PC-3 (cell line): ENCODE results near the gene ZFPL1. TPM values are rescaled to one million over a fixed set of nuclear protein-coding genes. Genes with fewer than 3 reads are reported as not detected.

ENCODE experiments used
- ATAC-seq: fragments of 200-7000 bp; cut with Tn5 transposase; 2 replicates; pipeline ENCODE4 v1.9.1; 2020; ENCODE audit warnings: mild to moderate bottlenecking, moderate library complexity
- BruUV-seq: library from RNA; stranded (reverse); fragments of 400-500 nt; replicated peaks from 2 replicates; lab custom pipeline; 2021; lab: Mats Ljungman, UMichigan
- CTCF ChIA-PET: fragments of 300-600 bp; sonication (Branson Sonifier 250); formaldehyde crosslinking; loops from one replicate; lab custom pipeline; 2022; ENCODE audit warnings: antibody characterized with exemption; lab: Charles Lee
- POLR2A ChIA-PET: fragments of 300-600 bp; sonication (Branson Sonifier 250); formaldehyde crosslinking; loops from one replicate; lab custom pipeline; 2022; ENCODE audit warnings: antibody characterized with exemption; ENCODE audit not compliant: unreplicated experiment; lab: Charles Lee
- DNase-seq: peaks from one replicate; pipeline ENCODE4 v3.0.0-alpha.2; 2015
- H2AFZ ChIP-seq: fragments of 300-600 bp; sonication (generic); 2 replicates; pipeline ENCODE4 v1.6.0; 2016; ENCODE audit warnings: antibody characterized with exemption, low read length
- H3F3A ChIP-seq: fragments of 300-600 bp; sonication (generic); one replicate; pipeline ENCODE4 v1.6.0; 2017; ENCODE audit warnings: antibody characterized with exemption, low read length, control low read depth, mild to moderate bottlenecking; ENCODE audit not compliant: unreplicated experiment
- H3K27ac ChIP-seq: fragments of 300-600 bp; sonication (generic); 2 replicates; pipeline ENCODE4 v1.5.1; 2016; ENCODE audit warnings: mild to moderate bottlenecking, low read length
- H3K27me3 ChIP-seq: fragments of 300-600 bp; sonication (generic); 2 replicates; pipeline ENCODE4 v1.6.1; 2016; ENCODE audit warnings: low read length, mixed read lengths
- H3K36me3 ChIP-seq: fragments of 300-600 bp; sonication (generic); 2 replicates; pipeline ENCODE4 v1.6.1; 2016; ENCODE audit warnings: low read depth, mixed run types, low read length, mixed read lengths
- H3K4me1 ChIP-seq: fragments of 300-600 bp; sonication (generic); 2 replicates; pipeline ENCODE4 v1.5.1; 2016; ENCODE audit warnings: low read length; ENCODE audit not compliant: insufficient read depth
- H3K4me2 ChIP-seq: fragments of 300-600 bp; sonication (generic); 2 replicates; pipeline ENCODE4 v1.6.0; 2016; ENCODE audit warnings: low read length
- H3K4me3 ChIP-seq: fragments of 300-600 bp; sonication (generic); 2 replicates; pipeline ENCODE4 v1.5.1; 2016; ENCODE audit warnings: mild to moderate bottlenecking, low read length, mixed read lengths
- H3K79me2 ChIP-seq: fragments of 300-600 bp; sonication (generic); 2 replicates; pipeline ENCODE4 v1.6.1; 2017; ENCODE audit warnings: low read length, mixed read lengths
- H3K9ac ChIP-seq: fragments of 300-600 bp; sonication (generic); 2 replicates; pipeline ENCODE4 v1.6.0; 2016; ENCODE audit warnings: mild to moderate bottlenecking, low read length
- H3K9me2 ChIP-seq: fragments of 300-600 bp; sonication (generic); replicated peaks from 2 replicates; pipeline ENCODE4 v1.6.1; 2016; ENCODE audit warnings: mixed run types, low read length, mixed read lengths
- H3K9me3 ChIP-seq: fragments of 300-600 bp; sonication (generic); 2 replicates; pipeline ENCODE4 v1.6.1; 2016; ENCODE audit warnings: low read length, mixed read lengths
- H4K20me1 ChIP-seq: fragments of 300-600 bp; sonication (generic); 2 replicates; pipeline ENCODE4 v1.6.1; 2016; ENCODE audit warnings: low read length, mixed read lengths
- CTCF ChIP-seq: fragments of 300-600 bp; sonication (generic); conservative IDR thresholded peaks from 2 replicates; pipeline ENCODE4 v1.5.1; 2017; ENCODE audit warnings: antibody characterized with exemption, low read depth, mild to moderate bottlenecking, low read length
- EZH2 ChIP-seq: fragments of 300-600 bp; sonication (generic); IDR thresholded peaks from one replicate; pipeline ENCODE4 v1.6.1; 2017; ENCODE audit warnings: antibody characterized with exemption, mild to moderate bottlenecking, low read length; ENCODE audit not compliant: unreplicated experiment
- EZH2phosphoT487 ChIP-seq: fragments of 300-600 bp; sonication (generic); IDR thresholded peaks from 2 replicates; pipeline ENCODE4 v1.6.1; 2018; ENCODE audit warnings: mild to moderate bottlenecking, antibody characterized with exemption, low read length, borderline replicate concordance
- intact Hi-C: fragments of 100-400 bp; cut with micrococcal nuclease; formaldehyde crosslinking; loops from 2 replicates; pipeline ENCODE4 v1.9.0; 2023
- total RNA-seq: library from RNA; depleted of rRNA; stranded (reverse); fragments of >200 nt; gene quantifications from 2 replicates; pipeline ENCODE4 v1.2.3, GENCODE V29; 2014

The ZFPL1 gene
- total RNA-seq, 1 experiment from 2014 or later: 103 TPM

- Histone ChIP-seq H3K9me2 (no peaks in the 10 kb centered on the region), H3K4me2 (no peak overlapping the region), H3K79me2 (no peaks in the 10 kb centered on the region), H3K9me3 (no peaks in the 10 kb centered on the region), H3K27me3 (no peaks in the 10 kb centered on the region), H2AFZ (no peak overlapping the region), H3K4me3 (no peak overlapping the region), H4K20me1 (no peaks in the 10 kb centered on the region), H3K36me3 (no peaks in the 10 kb centered on the region), H3F3A (no peaks in the 10 kb centered on the region), H3K4me1 (no peaks in the 10 kb centered on the region), H3K9ac (no peak overlapping the region), H3K27ac (no peak overlapping the region)
- BruUV-seq: no TSS peak
- ChIA-PET CTCF (no interaction called here), POLR2A (interaction anchor here (0.6 kb wide), 1 partner anchor 28 kb away, joined by 4 read pairs; the partner anchor contains the start of gene SAC3D1)
- DNase-seq: no peak
- TF ChIP-seq EZH2phosphoT487 (no peak), EZH2 (no peak), CTCF (no peak)
- no peak for ATAC-seq
- intact Hi-C loops: no loop called here
Observed at GRCh38 chr11:65069217-65069616, 14.8 kb upstream of the ZFPL1 start.

GRCh38 chr11:65071907-65072630 lies 12.0 kb upstream of the ZFPL1 start:
- Histone ChIP-seq H3K4me2 (no peak overlapping the region), H3K27me3 (no peaks in the 10 kb centered on the region), H3K4me3 (no peak overlapping the region), H3F3A (no peaks in the 10 kb centered on the region), H3K9me3 (no peaks in the 10 kb centered on the region), H3K36me3 (peaks cover under 1% of the 10 kb centered on the region), H3K4me1 (no peaks in the 10 kb centered on the region), H3K27ac (no peak overlapping the region), H4K20me1 (no peaks in the 10 kb centered on the region), H3K9me2 (no peaks in the 10 kb centered on the region), H3K9ac (no peak overlapping the region), H3K79me2 (no peaks in the 10 kb centered on the region), H2AFZ (no peak overlapping the region)
- ChIA-PET POLR2A (no interaction called here), CTCF (no interaction called here)
- no TSS peak for BruUV-seq
- intact Hi-C loops: no loop called here
- no peak for TF ChIP-seq EZH2
- TF ChIP-seq CTCF: no peak
- TF ChIP-seq EZH2phosphoT487: no peak
- ATAC-seq (no peak), DNase-seq (no peak)

- H3F3A ChIP-seq: no peaks in the 10 kb centered on the region
- H3K4me1 ChIP-seq: no peaks in the 10 kb centered on the region
- no peaks in the 10 kb centered on the region for H3K9me3 ChIP-seq
- intact Hi-C loops: no loop called here
- no TSS peak for BruUV-seq
- no peak overlapping the region for H2AFZ ChIP-seq
- H3K4me2 ChIP-seq: no peak overlapping the region
- H3K27me3 ChIP-seq: no peaks in the 10 kb centered on the region
- TF ChIP-seq CTCF (no peak), EZH2phosphoT487 (no peak), EZH2 (no peak)
- CTCF ChIA-PET: no interaction called here
- H3K9me2 ChIP-seq: no peaks in the 10 kb centered on the region
- POLR2A ChIA-PET: no interaction called here
- no peak overlapping the region for H3K9ac ChIP-seq
- H3K4me3 ChIP-seq: no peak overlapping the region
- H4K20me1 ChIP-seq: no peaks in the 10 kb centered on the region
- ATAC-seq (peak; percentile 22; the same call in 1 of the 2 replicates), DNase-seq (no peak)
- H3K79me2 ChIP-seq: peaks cover 5% of the 10 kb centered on the region
- peaks cover 6% of the 10 kb centered on the region for H3K36me3 ChIP-seq
- no peak overlapping the region for H3K27ac ChIP-seq
Observed at GRCh38 chr11:65072631-65072966, 11.4 kb upstream of the ZFPL1 start.
